Measurements from ENCODE around the gene CAPN5.

Gene CAPN5

DNA sequence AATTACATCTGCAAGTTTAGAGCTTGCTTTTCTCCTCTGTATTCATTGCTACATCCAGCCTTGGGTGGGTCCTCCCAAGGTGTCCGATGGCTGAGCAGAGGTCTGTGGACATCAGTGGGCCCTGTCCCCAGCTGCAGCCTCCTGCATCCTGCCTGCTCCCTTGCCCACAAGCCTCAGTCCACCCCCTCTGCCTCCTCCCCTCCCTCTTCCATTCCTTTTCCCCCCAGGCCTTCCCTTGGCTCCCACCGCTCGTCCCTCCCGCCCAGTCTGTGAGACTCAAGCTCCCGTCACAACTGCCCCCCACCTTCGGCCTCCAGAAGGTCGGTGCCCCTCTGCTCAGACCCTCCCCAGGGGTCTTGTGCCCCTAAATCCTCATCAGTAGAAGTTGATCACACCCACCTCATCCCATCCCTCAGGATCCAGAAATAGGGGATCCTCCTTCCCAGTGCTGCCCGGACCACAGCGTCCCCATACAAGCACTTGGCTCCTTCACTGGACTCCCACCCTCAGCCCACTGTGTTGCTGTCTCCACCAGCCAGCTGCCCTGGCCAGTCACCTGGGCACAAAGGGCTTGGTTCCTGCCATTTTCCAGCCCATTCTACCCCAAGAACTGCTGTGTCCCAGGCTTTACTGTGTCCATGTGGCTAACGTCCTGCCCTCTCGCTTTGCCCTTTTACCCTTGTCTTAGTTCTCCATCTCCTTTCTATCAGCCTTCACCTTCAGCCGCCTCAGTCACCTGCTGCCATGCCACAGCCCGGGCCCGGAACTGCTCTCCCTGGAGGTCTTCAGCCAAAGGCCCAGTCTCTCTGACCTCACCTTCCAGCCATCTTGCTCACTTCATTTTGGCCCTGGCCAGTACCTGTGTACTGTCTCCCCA lies 33.6 kb downstream of the CAPN5 start:
- Histone ChIP-seq H3F3A (ENCODE audit: insufficient read depth, low read length) (no peaks in the 10 kb centered on the region), H3K4me3 (ENCODE audit: low read depth, low read length, poor library complexity, severe bottlenecking) (no peak overlapping the region), H3K27ac (ENCODE audit: low read depth, low read length, poor library complexity, severe bottlenecking) (no peak overlapping the region), H3K4me2 (ENCODE audit: low read length) (no peak overlapping the region), H3K9me3 (ENCODE audit: low read length) (no peaks in the 10 kb centered on the region), H3K9ac (ENCODE audit: low read length) (no peak overlapping the region), H3K9me2 (ENCODE audit: low read depth, low read length) (no peaks in the 10 kb centered on the region), H3K36me3 (ENCODE audit: insufficient read depth, low read length) (no peaks in the 10 kb centered on the region), H3K4me1 (ENCODE audit: insufficient read depth, low read length, severe bottlenecking) (no peaks in the 10 kb centered on the region), H3K27me3 (ENCODE audit: insufficient read depth, low read length) (no peaks in the 10 kb centered on the region), H2AFZ (ENCODE audit: low read length) (no peak overlapping the region), H3K79me2 (ENCODE audit: insufficient read depth, low read length) (no peaks in the 10 kb centered on the region), H4K20me1 (ENCODE audit: insufficient read depth, low read length) (no peaks in the 10 kb centered on the region)
- TF ChIP-seq, protein P1, sequence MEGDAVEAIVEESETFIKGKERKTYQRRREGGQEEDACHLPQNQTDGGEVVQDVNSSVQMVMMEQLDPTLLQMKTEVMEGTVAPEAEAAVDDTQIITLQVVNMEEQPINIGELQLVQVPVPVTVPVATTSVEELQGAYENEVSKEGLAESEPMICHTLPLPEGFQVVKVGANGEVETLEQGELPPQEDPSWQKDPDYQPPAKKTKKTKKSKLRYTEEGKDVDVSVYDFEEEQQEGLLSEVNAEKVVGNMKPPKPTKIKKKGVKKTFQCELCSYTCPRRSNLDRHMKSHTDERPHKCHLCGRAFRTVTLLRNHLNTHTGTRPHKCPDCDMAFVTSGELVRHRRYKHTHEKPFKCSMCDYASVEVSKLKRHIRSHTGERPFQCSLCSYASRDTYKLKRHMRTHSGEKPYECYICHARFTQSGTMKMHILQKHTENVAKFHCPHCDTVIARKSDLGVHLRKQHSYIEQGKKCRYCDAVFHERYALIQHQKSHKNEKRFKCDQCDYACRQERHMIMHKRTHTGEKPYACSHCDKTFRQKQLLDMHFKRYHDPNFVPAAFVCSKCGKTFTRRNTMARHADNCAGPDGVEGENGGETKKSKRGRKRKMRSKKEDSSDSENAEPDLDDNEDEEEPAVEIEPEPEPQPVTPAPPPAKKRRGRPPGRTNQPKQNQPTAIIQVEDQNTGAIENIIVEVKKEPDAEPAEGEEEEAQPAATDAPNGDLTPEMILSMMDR (IDR thresholded peaks at IDR 0.05; ENCODE audit: low read length) = no peak
- TF ChIP-seq EZH2 (IDR thresholded peaks at IDR 0.05; ENCODE audit: borderline replicate concordance, low read length) = no peak

DNA sequence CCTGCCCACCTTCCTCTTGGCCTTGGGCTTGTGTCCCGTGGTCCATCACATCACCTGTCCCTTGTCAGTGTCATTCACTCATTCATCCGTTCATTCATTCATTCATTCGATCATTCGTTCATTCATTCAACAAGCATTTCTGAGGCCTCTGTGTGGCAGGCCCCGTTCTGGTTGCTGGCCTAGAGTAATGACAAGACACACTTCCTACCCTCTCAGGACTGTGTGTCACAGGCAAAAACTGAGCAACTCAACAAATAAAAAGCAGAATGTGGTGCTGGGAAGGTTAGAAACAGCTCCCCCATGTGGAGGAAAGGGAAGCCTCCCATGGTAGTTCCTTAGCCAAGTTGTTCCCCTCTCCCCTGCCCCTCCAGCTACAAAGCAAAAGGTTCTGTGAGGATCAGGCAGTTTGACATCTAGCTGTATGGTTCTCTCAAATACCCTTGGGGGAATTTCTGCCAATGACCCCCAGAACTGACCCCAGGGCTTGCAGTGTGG lies 34.3 kb downstream of the CAPN5 start:
- Histone ChIP-seq H3K27me3 (ENCODE audit: insufficient read depth, low read length) (no peaks in the 10 kb centered on the region), H4K20me1 (ENCODE audit: insufficient read depth, low read length) (no peaks in the 10 kb centered on the region), H3K4me1 (ENCODE audit: insufficient read depth, low read length, severe bottlenecking) (no peaks in the 10 kb centered on the region), H3K9ac (ENCODE audit: low read length) (no peak overlapping the region), H3F3A (ENCODE audit: insufficient read depth, low read length) (no peaks in the 10 kb centered on the region), H3K4me2 (ENCODE audit: low read length) (no peak overlapping the region), H3K79me2 (ENCODE audit: insufficient read depth, low read length) (no peaks in the 10 kb centered on the region), H3K27ac (ENCODE audit: low read depth, low read length, poor library complexity, severe bottlenecking) (no peak overlapping the region), H3K9me3 (ENCODE audit: low read length) (no peaks in the 10 kb centered on the region), H3K9me2 (ENCODE audit: low read depth, low read length) (no peaks in the 10 kb centered on the region), H3K4me3 (ENCODE audit: low read depth, low read length, poor library complexity, severe bottlenecking) (no peak overlapping the region), H2AFZ (ENCODE audit: low read length) (no peak overlapping the region), H3K36me3 (ENCODE audit: insufficient read depth, low read length) (no peaks in the 10 kb centered on the region)
- no peak for TF ChIP-seq EZH2 (IDR thresholded peaks at IDR 0.05; ENCODE audit: borderline replicate concordance, low read length)
- TF ChIP-seq, protein P1 (IDR thresholded peaks at IDR 0.05; ENCODE audit: low read length) = peak; percentile 59

DNA sequence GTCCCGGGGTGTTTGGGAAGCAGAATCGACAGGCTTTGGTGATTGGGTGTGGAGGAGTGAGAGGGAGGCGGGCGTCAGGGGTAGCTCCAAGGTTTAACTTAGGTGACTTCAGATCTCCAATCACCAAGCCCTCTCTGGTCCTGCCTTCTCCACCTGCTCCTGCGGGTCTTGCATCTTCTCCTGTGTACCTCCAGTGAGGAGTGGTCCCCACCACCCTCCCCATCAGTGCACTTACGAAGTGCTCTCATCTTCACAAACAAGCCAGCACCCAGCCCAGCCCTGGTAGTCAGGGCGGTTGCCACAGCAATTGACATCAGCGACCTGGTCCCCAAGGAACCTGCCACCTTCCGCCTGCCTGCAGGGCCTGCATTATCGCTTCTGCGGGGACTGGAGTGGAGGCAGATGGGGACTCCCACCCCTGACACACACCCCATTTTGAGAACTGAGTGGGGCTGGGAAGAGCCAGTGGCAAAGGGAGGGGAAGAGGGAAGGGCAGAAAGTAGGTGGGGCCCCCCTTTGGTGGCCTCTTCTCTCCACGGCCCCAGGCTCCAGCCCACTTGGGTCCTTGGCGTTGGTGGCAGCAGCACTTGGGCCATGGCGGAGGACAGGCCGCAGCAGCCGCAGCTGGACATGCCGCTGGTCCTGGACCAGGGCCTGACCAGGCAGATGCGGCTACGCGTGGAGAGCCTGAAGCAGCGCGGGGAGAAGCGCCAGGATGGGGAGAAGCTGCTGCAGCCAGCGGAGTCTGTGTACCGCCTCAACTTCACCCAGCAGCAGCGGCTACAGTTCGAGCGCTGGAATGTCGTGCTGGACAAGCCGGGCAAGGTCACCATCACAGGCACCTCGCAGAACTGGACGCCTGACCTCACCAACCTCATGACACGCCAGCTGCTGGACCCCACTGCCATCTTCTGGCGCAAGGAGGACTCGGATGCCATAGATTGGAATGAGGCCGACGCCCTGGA lies 35.8 kb downstream of the CAPN5 start, which contains the start of gene OMP:
Gene OMP (plus strand): TSS at position 595 of the 965 bp plus-strand sequence. CDS start 0 bp downstream, at position 595.
- no peak for TF ChIP-seq EZH2 (IDR thresholded peaks at IDR 0.05; ENCODE audit: borderline replicate concordance, low read length)
- TF ChIP-seq, protein P1 (IDR thresholded peaks at IDR 0.05; ENCODE audit: low read length) = no peak
- no peaks in the 10 kb centered on the region for H3K9me3 ChIP-seq (ENCODE audit: low read length)
- H3K9ac ChIP-seq (ENCODE audit: low read length) = no peak within 1 kb of the TSS
- H2AFZ ChIP-seq (ENCODE audit: low read length) = no peak within 1 kb of the TSS
- no peaks in the 10 kb centered on the region for H4K20me1 ChIP-seq (ENCODE audit: insufficient read depth, low read length)
- no peak within 1 kb of the TSS for H3K4me3 ChIP-seq (ENCODE audit: low read depth, low read length, poor library complexity, severe bottlenecking)
- no peaks in the 10 kb centered on the region for H3K36me3 ChIP-seq (ENCODE audit: insufficient read depth, low read length)
- H3K79me2 ChIP-seq (ENCODE audit: insufficient read depth, low read length) = no peaks in the 10 kb centered on the region
- H3K4me2 ChIP-seq (ENCODE audit: low read length) = no peak within 1 kb of the TSS
- no peaks in the 10 kb centered on the region for H3K4me1 ChIP-seq (ENCODE audit: insufficient read depth, low read length, severe bottlenecking)
- no peak within 1 kb of the TSS for H3K27ac ChIP-seq (ENCODE audit: low read depth, low read length, poor library complexity, severe bottlenecking)
- H3F3A ChIP-seq (ENCODE audit: insufficient read depth, low read length) = no peaks in the 10 kb centered on the region
- no peaks in the 10 kb centered on the region for H3K9me2 ChIP-seq (ENCODE audit: low read depth, low read length)
- no peaks in the 10 kb centered on the region for H3K27me3 ChIP-seq (ENCODE audit: insufficient read depth, low read length)
